ENCODE results near the gene MRAS.
"Not testable (repeated sequence)": the region's sequence is repeated elsewhere in the genome, so short reads cannot be mapped to it uniquely, and the experiment has no call there.

Gene MRAS

DNA sequence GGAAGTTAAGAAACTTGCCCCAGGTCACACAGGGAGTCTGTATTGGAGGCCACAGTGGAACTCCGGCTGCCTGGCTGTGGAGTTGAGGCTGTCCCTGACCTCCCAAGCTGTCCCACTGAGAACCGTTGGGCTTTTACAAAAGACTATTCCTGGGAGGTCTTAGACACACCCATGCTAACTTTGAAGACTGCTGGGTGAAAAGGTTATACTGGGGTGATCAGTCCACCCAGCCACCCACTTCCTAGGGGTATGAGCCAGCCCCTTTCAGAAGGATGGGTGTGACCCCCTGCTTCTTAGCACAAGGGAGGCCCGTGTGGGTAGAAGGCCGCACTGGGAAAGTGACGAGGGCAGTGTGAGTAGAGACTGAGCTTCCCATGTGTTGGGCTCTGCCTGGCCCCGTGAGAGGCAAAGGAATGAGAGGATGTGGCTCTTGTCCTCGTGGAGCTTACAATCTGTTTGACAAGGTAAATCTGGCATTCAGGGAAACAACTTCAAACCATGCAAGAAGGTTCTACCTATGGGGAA lies 19.0 kb downstream of the MRAS start:
- no peak for TF ChIP-seq ZNF274 (IDR thresholded peaks at IDR 0.05; ENCODE audit: low read depth, low read length)
- no peak overlapping the region for H3K4me3 ChIP-seq (ENCODE audit: low read length)

- no peak for TF ChIP-seq ZNF274 (IDR thresholded peaks at IDR 0.05; ENCODE audit: low read depth, low read length)
- H3K4me3 ChIP-seq (ENCODE audit: low read length), result no peak overlapping the region
These were observed 19.5 kb downstream of the MRAS start for GRCh38 chr3:138367911-138368310.

- TF ChIP-seq ZNF274 (IDR thresholded peaks at IDR 0.05; ENCODE audit: low read depth, low read length), result no peak
- H3K4me3 ChIP-seq (ENCODE audit: low read length), result no peak overlapping the region
These were observed 20.9 kb downstream of the MRAS start for GRCh38 chr3:138369151-138369900.

GRCh38 chr3:138370321-138370720 lies 21.9 kb downstream of the MRAS start:
- no peak overlapping the region for H3K4me3 ChIP-seq (ENCODE audit: low read length)
- no peak for TF ChIP-seq ZNF274 (IDR thresholded peaks at IDR 0.05; ENCODE audit: low read depth, low read length)

DNA sequence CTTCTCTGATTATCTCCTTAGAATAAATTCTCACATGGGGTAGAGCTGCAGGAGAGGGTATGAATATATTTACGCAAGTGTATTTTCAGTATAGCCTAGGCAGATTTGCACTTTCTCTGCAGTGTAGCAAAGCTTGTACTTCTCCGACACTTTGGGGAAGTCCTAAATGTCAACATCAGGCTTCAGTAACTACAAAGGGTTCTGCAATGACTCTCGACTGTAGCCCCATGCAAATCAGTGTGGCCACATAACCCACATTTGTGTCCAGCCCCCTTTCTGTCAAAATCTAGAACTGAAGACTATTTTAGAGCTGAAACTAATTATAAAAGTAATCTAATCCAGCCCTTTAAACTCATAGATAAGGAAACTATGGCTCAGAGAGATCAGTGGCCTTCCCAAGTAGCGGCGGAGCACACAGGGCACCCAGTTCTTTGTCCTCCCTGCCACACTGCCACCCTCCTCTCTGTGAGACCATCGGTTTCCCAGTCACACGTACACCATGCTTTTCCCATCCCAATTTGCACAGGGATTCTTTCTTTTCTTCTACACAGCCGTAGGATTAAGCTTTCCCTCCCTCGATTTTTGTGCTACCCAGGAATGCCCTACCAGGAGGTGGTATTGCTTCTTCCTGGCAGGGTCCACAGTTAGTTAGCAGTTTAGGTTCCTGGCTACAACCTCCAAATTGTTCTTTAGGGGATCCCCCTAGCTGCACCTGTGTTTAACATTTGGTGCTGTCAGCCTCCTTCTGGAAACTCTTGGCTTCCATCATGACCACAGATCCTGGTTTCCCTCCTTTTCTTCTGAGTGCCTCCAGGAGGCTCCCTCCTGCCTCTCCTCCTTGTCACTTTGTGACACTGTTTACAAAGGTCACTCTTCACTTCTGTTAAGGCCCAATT lies 22.9 kb downstream of the MRAS start:
- no peak for TF ChIP-seq ZNF274 (IDR thresholded peaks at IDR 0.05; ENCODE audit: low read depth, low read length)
- H3K4me3 ChIP-seq (ENCODE audit: low read length), result no peak overlapping the region

GRCh38 chr3:138373087-138373735 lies 24.8 kb downstream of the MRAS start:
- no peak for TF ChIP-seq ZNF274 (IDR thresholded peaks at IDR 0.05; ENCODE audit: low read depth, low read length)
- no peak overlapping the region for H3K4me3 ChIP-seq (ENCODE audit: low read length)

- H3K4me3 ChIP-seq (ENCODE audit: low read length), result no peak overlapping the region
- TF ChIP-seq ZNF274 (IDR thresholded peaks at IDR 0.05; ENCODE audit: low read depth, low read length), result no peak
These were observed 25.3 kb downstream of the MRAS start for GRCh38 chr3:138373736-138374094.

DNA sequence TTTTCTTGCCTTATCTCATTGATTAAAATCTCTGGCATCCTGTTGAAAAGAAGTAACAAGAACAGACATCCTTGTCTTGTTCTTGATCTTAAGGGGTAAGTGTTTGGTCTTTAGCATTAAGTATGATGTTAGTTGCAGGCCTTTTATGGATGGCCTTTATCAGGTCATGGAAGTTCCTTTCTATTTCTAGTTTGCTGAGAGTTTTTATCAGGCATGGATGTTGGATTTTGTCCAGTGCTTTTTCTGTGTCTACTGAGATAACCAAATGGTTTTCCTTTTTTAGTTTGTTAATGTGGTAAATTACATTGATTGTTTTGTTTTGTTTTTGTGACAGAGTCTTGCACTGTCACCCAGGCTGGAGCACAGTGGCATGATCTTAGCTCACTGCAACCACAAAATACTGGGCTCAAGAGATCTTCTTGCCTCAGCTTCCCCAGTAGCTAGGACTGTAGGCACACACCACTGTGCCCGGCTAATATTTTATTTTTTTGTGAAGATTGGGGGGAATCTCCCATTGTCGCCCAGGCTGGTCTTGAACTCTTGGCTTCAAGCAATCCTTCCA lies 26.3 kb downstream of the MRAS start:
- TF ChIP-seq ZNF274 (IDR thresholded peaks at IDR 0.05; ENCODE audit: low read depth, low read length), result no peak
- H3K4me3 ChIP-seq (ENCODE audit: low read length), result no peak overlapping the region

- no peak for TF ChIP-seq ZNF274 (IDR thresholded peaks at IDR 0.05; ENCODE audit: low read depth, low read length)
- no peak overlapping the region for H3K4me3 ChIP-seq (ENCODE audit: low read length)
These were observed 27.1 kb downstream of the MRAS start for GRCh38 chr3:138375447-138375846.

- H3K4me3 ChIP-seq (ENCODE audit: low read length), result no peak overlapping the region
- no peak for TF ChIP-seq ZNF274 (IDR thresholded peaks at IDR 0.05; ENCODE audit: low read depth, low read length)
These were observed 28.3 kb downstream of the MRAS start for GRCh38 chr3:138376663-138377062.

GRCh38 chr3:138377212-138377611 lies 28.8 kb downstream of the MRAS start:
- H3K4me3 ChIP-seq (ENCODE audit: low read length), result not testable (repeated sequence)

DNA sequence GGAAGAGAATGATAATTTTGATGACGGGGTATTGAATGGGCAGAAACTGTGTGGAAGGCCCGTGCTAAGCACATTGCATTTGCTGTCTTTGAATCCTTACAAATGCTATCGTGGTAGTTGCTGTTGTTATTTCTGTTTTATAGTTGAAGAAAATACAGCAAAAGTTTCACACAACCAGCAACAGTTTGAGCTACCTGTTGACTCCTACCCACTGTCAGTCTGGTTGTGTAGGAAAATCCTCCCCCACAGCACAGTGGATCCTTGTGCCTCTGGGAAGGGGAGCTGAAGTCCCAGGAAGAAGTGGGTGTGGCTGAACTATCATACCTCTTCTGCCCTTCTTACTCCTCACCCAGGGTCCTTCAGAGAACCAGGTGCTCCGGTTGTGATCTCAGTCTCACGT lies 29.4 kb downstream of the MRAS start:
- TF ChIP-seq ZNF274 (IDR thresholded peaks at IDR 0.05; ENCODE audit: low read depth, low read length), result no peak
- H3K4me3 ChIP-seq (ENCODE audit: low read length), result no peak overlapping the region

DNA sequence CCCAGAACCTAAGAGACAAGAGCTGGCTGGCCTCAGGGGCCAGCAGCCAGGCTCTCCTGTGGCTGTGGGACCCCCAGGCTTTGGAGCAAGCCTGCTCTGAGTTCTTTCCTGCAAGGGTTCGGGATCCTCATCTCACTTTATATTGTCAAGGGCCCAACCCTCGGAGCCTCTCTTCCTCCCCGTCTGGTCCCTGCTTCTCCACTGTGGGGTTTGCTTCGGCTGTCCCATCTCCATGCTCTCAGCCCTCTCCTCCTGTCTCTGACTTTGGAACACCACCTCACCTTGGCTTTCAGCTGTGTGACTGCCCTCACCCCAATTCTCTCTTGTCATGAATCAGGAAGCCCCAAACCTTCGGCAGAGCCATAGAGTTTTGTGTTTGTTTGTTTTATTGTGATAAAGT lies 30.0 kb downstream of the MRAS start:
- no peak for TF ChIP-seq ZNF274 (IDR thresholded peaks at IDR 0.05; ENCODE audit: low read depth, low read length)
- no peak overlapping the region for H3K4me3 ChIP-seq (ENCODE audit: low read length)

DNA sequence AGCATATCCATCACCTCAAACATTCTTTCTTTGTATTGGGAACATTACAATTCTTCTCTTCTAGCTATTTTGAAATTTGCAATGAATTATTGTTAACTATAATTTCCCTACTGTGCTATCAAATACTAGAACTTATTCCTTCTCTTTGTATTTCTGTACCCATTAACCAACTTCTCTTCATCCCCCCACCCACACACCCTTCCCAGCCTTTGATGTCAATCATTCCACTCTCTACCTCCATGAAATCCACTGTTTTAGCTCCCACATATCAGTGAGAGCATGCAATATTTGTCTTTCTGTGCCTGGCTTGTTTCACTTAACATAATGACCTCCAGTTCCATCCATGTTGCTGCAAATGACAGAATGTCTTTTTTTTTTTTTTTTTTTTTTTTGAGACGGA lies 30.6 kb downstream of the MRAS start:
- no peak for TF ChIP-seq ZNF274 (IDR thresholded peaks at IDR 0.05; ENCODE audit: low read depth, low read length)
- no peak overlapping the region for H3K4me3 ChIP-seq (ENCODE audit: low read length)
